ENCODE data around the gene ERO1A. TPM values are rescaled to one million over a fixed set of nuclear protein-coding genes. Genes with fewer than 3 reads are reported as not detected.

The ERO1A gene
- total and polyA plus RNA-seq, 8 donors = 9.7 to 51.0 (median 25.1) TPM

DNA sequence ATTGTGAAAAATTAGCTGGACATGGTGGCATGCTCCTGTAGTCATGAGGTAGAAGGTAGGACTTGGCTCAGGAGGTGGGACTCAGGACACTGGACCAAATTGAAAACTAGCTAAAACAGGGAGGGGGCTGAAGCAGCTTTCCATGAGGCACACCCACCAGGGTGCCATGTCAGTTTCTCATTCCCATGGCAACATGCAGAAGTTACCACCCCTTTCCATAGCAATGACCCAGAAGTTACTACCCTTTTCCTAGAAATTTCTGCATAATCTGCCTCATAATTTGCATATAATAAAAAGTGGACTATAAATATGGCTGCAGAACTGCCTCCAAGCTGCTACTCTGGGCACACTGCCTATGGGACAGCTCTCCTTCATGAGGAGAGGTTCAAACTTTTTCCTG is 38.5 kb downstream of the ERO1A start:
- TF ChIP-seq CTCF (IDR thresholded peaks at IDR 0.05) = no peak
- peaks cover 0 to 18% (median 2%) of the 10 kb centered on the region in 3 donors for H3K36me3 ChIP-seq
- H3K4me1 ChIP-seq = no peaks in the 10 kb centered on the region
- FAIRE-seq (no peak), DNase-seq (no peak), ATAC-seq (no peak)
- H3K4me3 ChIP-seq = no peak overlapping the region
- H3K27ac ChIP-seq = no peak overlapping the region
- intact Hi-C loops (cut with DNase I) = no loop called here
- H3K27me3 ChIP-seq = no peaks in the 10 kb centered on the region
- H3K9me3 ChIP-seq = no peaks in the 10 kb centered on the region

GRCh38 chr14:52650774-52651173 is 44.6 kb downstream of the ERO1A start:
- no peak overlapping the region for H3K4me3 ChIP-seq
- FAIRE-seq (no peak), DNase-seq (no peak), ATAC-seq (no peak)
- intact Hi-C loops (cut with DNase I) = no loop called here
- TF ChIP-seq CTCF (IDR thresholded peaks at IDR 0.05) = no peak
- peaks cover 2 to 26% (median 4%) of the 10 kb centered on the region in 3 donors for H3K36me3 ChIP-seq
- H3K4me1 ChIP-seq = no peaks in the 10 kb centered on the region
- H3K27ac ChIP-seq = no peak overlapping the region
- H3K27me3 ChIP-seq = no peaks in the 10 kb centered on the region
- 79 to 81% methylated on average over 6 of the region's 6 CpGs for WGBS, 2 donors
- H3K9me3 ChIP-seq = no peaks in the 10 kb centered on the region

GRCh38 chr14:52649511-52649910 is 45.8 kb downstream of the ERO1A start:
- WGBS, 2 donors = 90 to 94% methylated on average over 1 of the region's 1 CpG
- intact Hi-C loops (cut with DNase I) = no loop called here
- Histone ChIP-seq H3K27ac (no peak overlapping the region), H3K27me3 (no peaks in the 10 kb centered on the region), H3K36me3 (peaks cover 2 to 34% (median 4%) of the 10 kb centered on the region in 3 donors), H3K4me3 (no peak overlapping the region), H3K4me1 (no peaks in the 10 kb centered on the region), H3K9me3 (no peaks in the 10 kb centered on the region)
- ATAC-seq (no peak), DNase-seq (no peak), FAIRE-seq (no peak)
- no peak for TF ChIP-seq CTCF (IDR thresholded peaks at IDR 0.05)

DNA sequence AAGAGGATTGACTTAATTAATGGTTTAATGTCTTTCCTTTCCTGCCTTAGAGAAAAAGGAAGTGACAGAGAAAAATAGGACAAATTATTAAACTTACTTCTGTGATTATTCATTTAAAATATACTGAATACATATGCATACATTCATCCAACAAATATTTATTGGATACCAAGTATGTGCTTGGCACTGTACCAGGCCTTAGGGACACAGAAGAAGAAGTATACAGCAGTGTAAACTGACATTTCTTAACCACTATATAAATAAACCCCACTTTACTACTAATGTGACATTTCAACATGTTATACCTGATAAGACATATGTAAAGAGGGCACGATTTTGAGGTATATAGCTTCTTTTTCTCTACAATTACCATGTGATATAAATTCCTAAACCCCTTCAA is 53.6 kb downstream of the ERO1A start:
- FAIRE-seq = no peak
- DNase-seq = no peak
- no peak for ATAC-seq
- WGBS, 2 donors = 97 to 98% methylated on average over 1 of the region's 1 CpG
- no peak overlapping the region for H3K27ac ChIP-seq
- no peak overlapping the region for H3K4me3 ChIP-seq
- no peaks in the 10 kb centered on the region for H3K27me3 ChIP-seq
- no peaks in the 10 kb centered on the region for H3K9me3 ChIP-seq
- intact Hi-C loops (cut with DNase I) = no loop called here
- TF ChIP-seq CTCF (IDR thresholded peaks at IDR 0.05) = no peak
- H3K4me1 ChIP-seq = no peaks in the 10 kb centered on the region
- H3K36me3 ChIP-seq = peaks cover 0 to 27% (median 4%) of the 10 kb centered on the region in 3 donors

GRCh38 chr14:52640137-52640536 is 55.2 kb downstream of the ERO1A start:
- ATAC-seq (no peak), FAIRE-seq (no peak), DNase-seq (no peak)
- Histone ChIP-seq H3K27ac (no peak overlapping the region), H3K4me3 (no peak overlapping the region), H3K4me1 (no peaks in the 10 kb centered on the region), H3K27me3 (no peaks in the 10 kb centered on the region), H3K9me3 (no peaks in the 10 kb centered on the region), H3K36me3 (peaks cover 0 to 24% (median 0%) of the 10 kb centered on the region in 3 donors)
- TF ChIP-seq CTCF (IDR thresholded peaks at IDR 0.05) = no peak
- intact Hi-C loops (cut with DNase I) = no loop called here
- WGBS, 2 donors = 95 to 98% methylated on average over 4 of the region's 4 CpGs
